Measurements from ENCODE around the gene C1orf174. TPM values are rescaled to one million over a fixed set of nuclear protein-coding genes. Genes with fewer than 3 reads are reported as not detected.

The C1orf174 gene
- total and polyA plus RNA-seq, 2 of the 13 experiments (the other 11 are each of a cell fraction or from before 2014, with no cell fraction given) = 21.6 to 31.4 TPM

DNA sequence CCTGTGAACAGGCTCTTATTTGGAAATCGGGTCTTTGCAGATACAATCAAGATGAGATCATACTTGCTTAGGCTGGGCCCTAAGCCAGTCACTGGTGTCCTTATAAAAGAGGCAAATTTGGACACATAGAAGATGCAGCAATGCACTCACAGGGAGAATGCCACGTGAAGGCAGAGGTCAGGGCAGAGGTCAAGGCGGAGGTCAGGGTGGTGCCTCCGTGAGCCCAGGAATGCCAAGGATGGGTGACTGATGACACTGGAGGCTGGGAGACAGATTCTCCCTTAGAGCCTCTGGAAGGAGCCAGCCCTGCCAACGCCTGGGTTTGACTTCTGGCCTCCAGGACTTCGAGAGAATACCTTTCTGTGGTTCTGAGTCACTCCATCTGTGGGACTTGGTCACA is 22.8 kb upstream of the C1orf174 start:
- in situ Hi-C loops (cut with HindIII; ENCODE audit: extremely low pct_ligation_motif_present, low pct_unique_long_range_greater_than_20kb) = loop anchor here (25.0 kb wide), 1 partner anchor 139 kb away; no protein-coding TSS in a partner anchor
- Histone ChIP-seq H3K79me2 (ENCODE audit: insufficient read depth, low read length) (no peaks in the 10 kb centered on the region), H3K27ac (ENCODE audit: extremely low read length, insufficient read depth, low read length) (no peak overlapping the region), H3K4me1 (ENCODE audit: insufficient read depth, low read length) (no peaks in the 10 kb centered on the region), H3K27me3 (ENCODE audit: control insufficient read depth in 1 of 2, insufficient read depth in 2 of 2, low read length in 2 of 2) (peaks cover 5 to 37% of the 10 kb centered on the region in 2 experiments; a peak in 4 of 5 replicates), H4K20me1 (ENCODE audit: insufficient read depth, low read length) (no peaks in the 10 kb centered on the region), H3K36me3 (replicated peaks in 1 of 2; ENCODE audit: control insufficient read depth in 1 of 2, insufficient read depth in 2 of 2, low read length in 2 of 2) (no peaks in the 10 kb centered on the region), H2AFZ (ENCODE audit: low read length) (no peak overlapping the region), H3K4me2 (ENCODE audit: low read depth, low read length) (no peak overlapping the region), H3K9ac (ENCODE audit: insufficient read depth, low read depth, low read length) (no peak overlapping the region), H3K9me3 (ENCODE audit: low read length) (no peaks in the 10 kb centered on the region), H3K4me3 (replicated peaks in 1 of 3; ENCODE audit: insufficient read depth in 1 of 3, low read depth in 2 of 3, low read length in 3 of 3) (no peak overlapping the region)
- FAIRE-seq (no peak), DNase-seq (ENCODE audit: low spot score) (no peak), ATAC-seq (no peak)
- CTCF ChIA-PET (ENCODE audit: low intra/inter-chr PET ratio, low total read pairs) = no interaction called here
- WGBS (ENCODE audit: low lambda C conversion rate) = 6% methylated on average over 2 of the region's 6 CpGs
- POLR2A ChIA-PET = no interaction called here
- TF ChIP-seq, protein P1, sequence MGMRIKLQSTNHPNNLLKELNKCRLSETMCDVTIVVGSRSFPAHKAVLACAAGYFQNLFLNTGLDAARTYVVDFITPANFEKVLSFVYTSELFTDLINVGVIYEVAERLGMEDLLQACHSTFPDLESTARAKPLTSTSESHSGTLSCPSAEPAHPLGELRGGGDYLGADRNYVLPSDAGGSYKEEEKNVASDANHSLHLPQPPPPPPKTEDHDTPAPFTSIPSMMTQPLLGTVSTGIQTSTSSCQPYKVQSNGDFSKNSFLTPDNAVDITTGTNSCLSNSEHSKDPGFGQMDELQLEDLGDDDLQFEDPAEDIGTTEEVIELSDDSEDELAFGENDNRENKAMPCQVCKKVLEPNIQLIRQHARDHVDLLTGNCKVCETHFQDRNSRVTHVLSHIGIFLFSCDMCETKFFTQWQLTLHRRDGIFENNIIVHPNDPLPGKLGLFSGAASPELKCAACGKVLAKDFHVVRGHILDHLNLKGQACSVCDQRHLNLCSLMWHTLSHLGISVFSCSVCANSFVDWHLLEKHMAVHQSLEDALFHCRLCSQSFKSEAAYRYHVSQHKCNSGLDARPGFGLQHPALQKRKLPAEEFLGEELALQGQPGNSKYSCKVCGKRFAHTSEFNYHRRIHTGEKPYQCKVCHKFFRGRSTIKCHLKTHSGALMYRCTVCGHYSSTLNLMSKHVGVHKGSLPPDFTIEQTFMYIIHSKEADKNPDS (CRISPR knock-in tag; IDR thresholded peaks at IDR 0.05) = no peak
- TF ChIP-seq SMAD9 (CRISPR knock-in tag; IDR thresholded peaks at IDR 0.05) = no peak
- no TSS peak for BruUV-seq (replicated peaks)
- intact Hi-C loops (cut with micrococcal nuclease; ENCODE audit: unreplicated experiment) = no loop called here

DNA sequence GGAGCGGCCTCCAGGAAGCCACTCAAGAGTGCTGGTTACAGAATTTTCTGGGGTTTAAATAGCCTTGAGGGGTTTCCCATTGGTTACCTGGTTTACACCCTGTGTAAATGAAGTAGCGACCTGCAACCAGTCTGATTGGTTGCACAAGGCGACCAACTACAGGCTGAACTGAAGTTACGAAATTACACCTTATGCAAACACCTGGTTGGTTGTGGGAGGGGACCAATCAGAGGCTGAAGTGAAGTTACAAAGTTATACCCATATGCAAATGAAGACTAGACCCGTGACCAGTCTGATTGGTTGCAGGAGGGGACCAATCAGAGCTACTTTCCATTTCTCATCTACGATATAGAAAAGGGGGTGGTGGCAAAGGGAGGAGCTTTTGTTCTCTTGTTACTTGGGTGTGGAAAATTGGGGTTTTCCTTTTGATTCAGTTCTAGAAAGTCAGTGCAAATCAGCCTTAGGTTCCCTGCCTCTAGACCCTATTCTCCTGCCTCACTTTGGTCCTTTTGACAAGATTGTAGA is 22.2 kb upstream of the C1orf174 start:
- H2AFZ ChIP-seq (ENCODE audit: low read length) = no peak overlapping the region
- H3K36me3 ChIP-seq (replicated peaks in 1 of 2; ENCODE audit: control insufficient read depth in 1 of 2, insufficient read depth in 2 of 2, low read length in 2 of 2) = no peaks in the 10 kb centered on the region
- H3K4me1 ChIP-seq (ENCODE audit: insufficient read depth, low read length) = no peaks in the 10 kb centered on the region
- no peak overlapping the region for H3K4me3 ChIP-seq (replicated peaks in 1 of 3; ENCODE audit: insufficient read depth in 1 of 3, low read depth in 2 of 3, low read length in 3 of 3)
- no peak overlapping the region for H3K9ac ChIP-seq (ENCODE audit: insufficient read depth, low read depth, low read length)
- ChIA-PET POLR2A (no interaction called here), CTCF (ENCODE audit: low intra/inter-chr PET ratio, low total read pairs) (no interaction called here)
- no peaks in the 10 kb centered on the region for H4K20me1 ChIP-seq (ENCODE audit: insufficient read depth, low read length)
- no peaks in the 10 kb centered on the region for H3K9me3 ChIP-seq (ENCODE audit: low read length)
- WGBS (ENCODE audit: low lambda C conversion rate) = 24% methylated on average over 6 of the region's 6 CpGs
- ATAC-seq (no peak), DNase-seq (ENCODE audit: low spot score) (no peak), FAIRE-seq (no peak)
- TF ChIP-seq ZNF44 (CRISPR knock-in tag; IDR thresholded peaks at IDR 0.05) (no peak), CHCHD3 (CRISPR knock-in tag; IDR thresholded peaks at IDR 0.05) (no peak), ZNF7 (CRISPR knock-in tag; IDR thresholded peaks at IDR 0.05) (no peak), ZNF264 (CRISPR knock-in tag; IDR thresholded peaks at IDR 0.05) (no peak), AHR (CRISPR knock-in tag; IDR thresholded peaks at IDR 0.05) (no peak), ZKSCAN5 (CRISPR knock-in tag; IDR thresholded peaks at IDR 0.05) (no peak), ZFP90 (CRISPR knock-in tag; IDR thresholded peaks at IDR 0.05; ENCODE audit: borderline replicate concordance) (no peak)
- TF ChIP-seq, protein P2, sequence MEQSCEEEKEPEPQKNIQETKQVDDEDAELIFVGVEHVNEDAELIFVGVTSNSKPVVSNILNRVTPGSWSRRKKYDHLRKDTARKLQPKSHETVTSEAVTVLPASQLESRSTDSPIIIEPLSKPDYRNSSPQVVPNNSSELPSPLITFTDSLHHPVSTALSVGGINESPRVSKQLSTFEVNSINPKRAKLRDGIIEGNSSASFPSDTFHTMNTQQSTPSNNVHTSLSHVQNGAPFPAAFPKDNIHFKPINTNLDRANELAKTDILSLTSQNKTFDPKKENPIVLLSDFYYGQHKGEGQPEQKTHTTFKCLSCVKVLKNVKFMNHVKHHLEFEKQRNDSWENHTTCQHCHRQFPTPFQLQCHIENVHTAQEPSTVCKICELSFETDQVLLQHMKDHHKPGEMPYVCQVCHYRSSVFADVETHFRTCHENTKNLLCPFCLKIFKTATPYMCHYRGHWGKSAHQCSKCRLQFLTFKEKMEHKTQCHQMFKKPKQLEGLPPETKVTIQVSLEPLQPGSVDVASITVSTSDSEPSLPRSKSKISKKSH (CRISPR knock-in tag; IDR thresholded peaks at IDR 0.05; ENCODE audit: borderline replicate concordance) = no peak
- TF ChIP-seq, protein P3, sequence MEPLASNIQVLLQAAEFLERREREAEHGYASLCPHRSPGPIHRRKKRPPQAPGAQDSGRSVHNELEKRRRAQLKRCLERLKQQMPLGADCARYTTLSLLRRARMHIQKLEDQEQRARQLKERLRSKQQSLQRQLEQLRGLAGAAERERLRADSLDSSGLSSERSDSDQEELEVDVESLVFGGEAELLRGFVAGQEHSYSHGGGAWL (CRISPR knock-in tag; IDR thresholded peaks at IDR 0.05) = no peak
- TF ChIP-seq, protein P4, sequence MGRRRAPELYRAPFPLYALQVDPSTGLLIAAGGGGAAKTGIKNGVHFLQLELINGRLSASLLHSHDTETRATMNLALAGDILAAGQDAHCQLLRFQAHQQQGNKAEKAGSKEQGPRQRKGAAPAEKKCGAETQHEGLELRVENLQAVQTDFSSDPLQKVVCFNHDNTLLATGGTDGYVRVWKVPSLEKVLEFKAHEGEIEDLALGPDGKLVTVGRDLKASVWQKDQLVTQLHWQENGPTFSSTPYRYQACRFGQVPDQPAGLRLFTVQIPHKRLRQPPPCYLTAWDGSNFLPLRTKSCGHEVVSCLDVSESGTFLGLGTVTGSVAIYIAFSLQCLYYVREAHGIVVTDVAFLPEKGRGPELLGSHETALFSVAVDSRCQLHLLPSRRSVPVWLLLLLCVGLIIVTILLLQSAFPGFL (CRISPR knock-in tag; IDR thresholded peaks at IDR 0.05) = no peak
- peaks cover 7 to 38% of the 10 kb centered on the region in 2 experiments; a peak in 4 of 5 replicates for H3K27me3 ChIP-seq (ENCODE audit: control insufficient read depth in 1 of 2, insufficient read depth in 2 of 2, low read length in 2 of 2)
- intact Hi-C loops (cut with micrococcal nuclease; ENCODE audit: unreplicated experiment) = no loop called here
- BruUV-seq (replicated peaks) = no TSS peak
- no peaks in the 10 kb centered on the region for H3K79me2 ChIP-seq (ENCODE audit: insufficient read depth, low read length)
- in situ Hi-C loops (cut with HindIII; ENCODE audit: extremely low pct_ligation_motif_present, low pct_unique_long_range_greater_than_20kb) = loop anchor here (25.0 kb wide), 1 partner anchor 140 kb away; no protein-coding TSS in a partner anchor
- H3K27ac ChIP-seq (ENCODE audit: extremely low read length, insufficient read depth, low read length) = no peak overlapping the region
- H3K4me2 ChIP-seq (ENCODE audit: low read depth, low read length) = no peak overlapping the region
